Panc1 (cell line): ENCODE data around the gene ATP2B2. TPM values are rescaled to one million over a fixed set of nuclear protein-coding genes. Genes with fewer than 3 reads are reported as not detected.

Experiments
- ATAC-seq: fragments of 200-7000 bp; cut with Tn5 transposase; 2 replicates; pipeline ENCODE4 v1.9.1; 2020; ENCODE audit warnings: mild to moderate bottlenecking, moderate library complexity
- BruUV-seq: library from RNA; stranded (reverse); fragments of 400-500 nt; replicated peaks from 2 replicates; lab custom pipeline; 2021; lab: Mats Ljungman, UMichigan
- CTCF ChIA-PET: fragments of 300-600 bp; sonication (Branson Sonifier 250); formaldehyde crosslinking; loops from one replicate; lab custom pipeline; 2022; ENCODE audit warnings: antibody characterized with exemption; lab: Charles Lee
- POLR2A ChIA-PET: fragments of 300-600 bp; sonication (Branson Sonifier 250); formaldehyde crosslinking; loops from one replicate; lab custom pipeline; 2022; ENCODE audit warnings: antibody characterized with exemption; lab: Charles Lee
- DNase-seq: peaks from one replicate; pipeline ENCODE4 v3.0.0-alpha.2; 2010; ENCODE audit warnings: low read depth, low spot score
- H3K27ac ChIP-seq: 2 replicates; pipeline ENCODE4 v1.5.1; 2011; ENCODE audit warnings: mild to moderate bottlenecking, low read length, inconsistent platforms
- H3K27me3 ChIP-seq: fragments of 200-500 bp; sonication (Bioruptor generic); 2 replicates; pipeline ENCODE4 v1.6.0; 2014; ENCODE audit warnings: low read length, inconsistent platforms; ENCODE audit not compliant: control insufficient read depth, insufficient read depth
- H3K36me3 ChIP-seq: fragments of 200-500 bp; sonication (Bioruptor generic); 2 replicates; pipeline ENCODE4 v1.5.1; 2014; ENCODE audit warnings: inconsistent platforms, mild to moderate bottlenecking, low read length, moderate library complexity; ENCODE audit not compliant: control insufficient read depth, insufficient read depth
- H3K4me1 ChIP-seq: 2 replicates; pipeline ENCODE4 v1.5.1; 2011; ENCODE audit warnings: inconsistent platforms, mild to moderate bottlenecking, low read length, moderate library complexity; ENCODE audit not compliant: control insufficient read depth, insufficient read depth
- H3K4me3 ChIP-seq, 2 experiments: 2 replicates each; pipeline ENCODE4 v1.5.1; 2011 to 2012; ENCODE audit warnings: low read depth in 2 of 2, low read length in 2 of 2, mild to moderate bottlenecking in 2 of 2, inconsistent platforms in 1 of 2, moderate library complexity in 1 of 2
- H3K9me3 ChIP-seq: fragments of 200-500 bp; sonication (Bioruptor generic); 2 replicates; pipeline ENCODE4 v1.5.1; 2014; ENCODE audit warnings: low read depth, mild to moderate bottlenecking, inconsistent platforms, low read length, moderate library complexity; ENCODE audit not compliant: control insufficient read depth, insufficient read depth
- POLR2AphosphoS5 ChIP-seq: IDR thresholded peaks from 2 replicates; pipeline ENCODE4 v1.6.1; 2012; ENCODE audit warnings: mild to moderate bottlenecking, low read depth, low read length, moderate library complexity
- SIN3A ChIP-seq: IDR thresholded peaks from 2 replicates; pipeline ENCODE4 v1.6.1; 2012; ENCODE audit warnings: low read depth, mild to moderate bottlenecking, low read length, moderate library complexity, borderline replicate concordance; ENCODE audit not compliant: insufficient read depth
- TCF7L2 ChIP-seq: IDR thresholded peaks from 2 replicates; pipeline ENCODE4 v1.6.1; 2011; ENCODE audit warnings: mild to moderate bottlenecking, low read depth, low read length, inconsistent platforms
- in situ Hi-C: cut with HindIII; loops from 2 replicates; pipeline ENCODE4 v1.10.0; 2016; ENCODE audit warnings: low sequenced_read_pairs, low pct_unique_long_range_greater_than_20kb
- intact Hi-C: fragments of 100-400 bp; cut with micrococcal nuclease; formaldehyde crosslinking; loops from one replicate; pipeline ENCODE4 v1.10.0; 2022; ENCODE audit not compliant: unreplicated experiment
- total RNA-seq: library from RNA; stranded (reverse); gene quantifications from one replicate; pipeline ENCODE4 v1.2.1, GENCODE V29; 2021; ENCODE audit not compliant: unreplicated experiment
- TF ChIP-seq, protein P1 (sequence below): fragments of 450-650 bp; IDR thresholded peaks from 2 replicates; pipeline ENCODE4 v1.5.1; 2017; ENCODE audit warnings: mild to moderate bottlenecking
- TF ChIP-seq, protein P2 (sequence below), 2 experiments: IDR thresholded peaks; 2 replicates each; pipeline ENCODE4 v1.6.1; 2011 to 2012; ENCODE audit warnings: low read depth in 2 of 2, control low read depth in 1 of 2, low read length in 1 of 2, mild to moderate bottlenecking in 1 of 2, moderate library complexity in 1 of 2; ENCODE audit not compliant: insufficient read depth in 1 of 2

ATP2B2 gene
- total RNA-seq, 1 experiment from 2014 or later, result not detected

DNA sequence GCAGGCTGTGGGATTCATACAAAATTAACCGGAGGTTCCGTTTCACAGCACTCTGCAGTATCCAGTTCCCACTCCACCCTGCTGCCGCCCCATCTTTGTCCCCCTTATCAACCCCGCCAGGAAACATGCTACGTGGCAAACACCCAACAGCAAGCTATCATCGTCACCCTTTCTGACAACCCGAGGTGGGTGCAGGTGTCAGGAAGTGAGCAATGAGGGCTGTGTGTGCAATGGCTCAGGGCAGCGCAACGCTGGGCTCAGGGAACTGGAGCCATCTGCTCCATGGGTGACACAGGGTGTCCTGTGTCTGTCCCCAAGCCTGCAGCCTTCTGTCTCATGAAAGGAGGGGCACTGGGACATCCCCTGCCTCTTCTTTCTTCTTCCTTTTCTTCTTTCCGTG, 60.9 kb downstream of the ATP2B2 start:
- POLR2A ChIA-PET, result no interaction called here
- BruUV-seq, result no TSS peak
- intact Hi-C loops, result no loop called here
- H3K27me3 ChIP-seq, result no peaks in the 10 kb centered on the region; the same call in 1 of the 2 replicates
- H3K36me3 ChIP-seq, result no peaks in the 10 kb centered on the region
- TF ChIP-seq TCF7L2, result no peak
- TF ChIP-seq, protein P1, sequence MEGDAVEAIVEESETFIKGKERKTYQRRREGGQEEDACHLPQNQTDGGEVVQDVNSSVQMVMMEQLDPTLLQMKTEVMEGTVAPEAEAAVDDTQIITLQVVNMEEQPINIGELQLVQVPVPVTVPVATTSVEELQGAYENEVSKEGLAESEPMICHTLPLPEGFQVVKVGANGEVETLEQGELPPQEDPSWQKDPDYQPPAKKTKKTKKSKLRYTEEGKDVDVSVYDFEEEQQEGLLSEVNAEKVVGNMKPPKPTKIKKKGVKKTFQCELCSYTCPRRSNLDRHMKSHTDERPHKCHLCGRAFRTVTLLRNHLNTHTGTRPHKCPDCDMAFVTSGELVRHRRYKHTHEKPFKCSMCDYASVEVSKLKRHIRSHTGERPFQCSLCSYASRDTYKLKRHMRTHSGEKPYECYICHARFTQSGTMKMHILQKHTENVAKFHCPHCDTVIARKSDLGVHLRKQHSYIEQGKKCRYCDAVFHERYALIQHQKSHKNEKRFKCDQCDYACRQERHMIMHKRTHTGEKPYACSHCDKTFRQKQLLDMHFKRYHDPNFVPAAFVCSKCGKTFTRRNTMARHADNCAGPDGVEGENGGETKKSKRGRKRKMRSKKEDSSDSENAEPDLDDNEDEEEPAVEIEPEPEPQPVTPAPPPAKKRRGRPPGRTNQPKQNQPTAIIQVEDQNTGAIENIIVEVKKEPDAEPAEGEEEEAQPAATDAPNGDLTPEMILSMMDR, result no peak
- no peak for TF ChIP-seq SIN3A
- TF ChIP-seq, protein P2, sequence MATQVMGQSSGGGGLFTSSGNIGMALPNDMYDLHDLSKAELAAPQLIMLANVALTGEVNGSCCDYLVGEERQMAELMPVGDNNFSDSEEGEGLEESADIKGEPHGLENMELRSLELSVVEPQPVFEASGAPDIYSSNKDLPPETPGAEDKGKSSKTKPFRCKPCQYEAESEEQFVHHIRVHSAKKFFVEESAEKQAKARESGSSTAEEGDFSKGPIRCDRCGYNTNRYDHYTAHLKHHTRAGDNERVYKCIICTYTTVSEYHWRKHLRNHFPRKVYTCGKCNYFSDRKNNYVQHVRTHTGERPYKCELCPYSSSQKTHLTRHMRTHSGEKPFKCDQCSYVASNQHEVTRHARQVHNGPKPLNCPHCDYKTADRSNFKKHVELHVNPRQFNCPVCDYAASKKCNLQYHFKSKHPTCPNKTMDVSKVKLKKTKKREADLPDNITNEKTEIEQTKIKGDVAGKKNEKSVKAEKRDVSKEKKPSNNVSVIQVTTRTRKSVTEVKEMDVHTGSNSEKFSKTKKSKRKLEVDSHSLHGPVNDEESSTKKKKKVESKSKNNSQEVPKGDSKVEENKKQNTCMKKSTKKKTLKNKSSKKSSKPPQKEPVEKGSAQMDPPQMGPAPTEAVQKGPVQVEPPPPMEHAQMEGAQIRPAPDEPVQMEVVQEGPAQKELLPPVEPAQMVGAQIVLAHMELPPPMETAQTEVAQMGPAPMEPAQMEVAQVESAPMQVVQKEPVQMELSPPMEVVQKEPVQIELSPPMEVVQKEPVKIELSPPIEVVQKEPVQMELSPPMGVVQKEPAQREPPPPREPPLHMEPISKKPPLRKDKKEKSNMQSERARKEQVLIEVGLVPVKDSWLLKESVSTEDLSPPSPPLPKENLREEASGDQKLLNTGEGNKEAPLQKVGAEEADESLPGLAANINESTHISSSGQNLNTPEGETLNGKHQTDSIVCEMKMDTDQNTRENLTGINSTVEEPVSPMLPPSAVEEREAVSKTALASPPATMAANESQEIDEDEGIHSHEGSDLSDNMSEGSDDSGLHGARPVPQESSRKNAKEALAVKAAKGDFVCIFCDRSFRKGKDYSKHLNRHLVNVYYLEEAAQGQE (IDR thresholded peaks at IDR 0.05; ENCODE audit: insufficient read depth in 1 of 2, low read depth in 2 of 2, low read length in 1 of 2), result no peak
- no peak for TF ChIP-seq POLR2AphosphoS5
- ATAC-seq (no peak), DNase-seq (no peak)
- no peak overlapping the region for H3K27ac ChIP-seq
- no peaks in the 10 kb centered on the region for H3K9me3 ChIP-seq
- no peak overlapping the region for H3K4me3 ChIP-seq
- CTCF ChIA-PET, result no interaction called here
- in situ Hi-C loops, result no loop called here
- H3K4me1 ChIP-seq, result no peaks in the 10 kb centered on the region

DNA sequence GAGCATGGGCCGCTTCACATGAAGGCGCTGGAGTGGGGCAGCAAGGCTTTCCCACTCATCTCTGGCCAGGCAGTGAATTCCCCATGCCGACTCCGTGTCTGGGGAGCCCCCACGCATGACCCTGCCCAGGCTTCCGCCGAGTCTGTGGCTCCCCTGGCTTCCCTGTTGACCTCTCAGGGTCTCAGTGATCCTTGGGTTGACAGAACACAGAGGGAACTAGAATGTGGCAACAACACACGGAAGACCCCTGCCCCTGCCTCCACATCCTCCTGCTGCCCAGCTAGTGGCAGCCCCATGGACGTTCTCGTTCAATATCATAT, 61.3 kb downstream of the ATP2B2 start:
- POLR2A ChIA-PET, result no interaction called here
- no TSS peak for BruUV-seq
- intact Hi-C loops, result no loop called here

More for the DNA sequence above, 61.3 kb downstream of the ATP2B2 start:
- TF ChIP-seq, protein P2 (IDR thresholded peaks at IDR 0.05; ENCODE audit: insufficient read depth in 1 of 2, low read depth in 2 of 2, low read length in 1 of 2), result no peak
- TF ChIP-seq POLR2AphosphoS5 (no peak), SIN3A (no peak), TCF7L2 (no peak)
- TF ChIP-seq, protein P1, result no peak
- Histone ChIP-seq H3K27me3 (no peaks in the 10 kb centered on the region; the same call in 1 of the 2 replicates), H3K27ac (no peak overlapping the region), H3K9me3 (no peaks in the 10 kb centered on the region), H3K4me1 (no peaks in the 10 kb centered on the region), H3K36me3 (no peaks in the 10 kb centered on the region), H3K4me3 (no peak overlapping the region)
- in situ Hi-C loops, result no loop called here
- DNase-seq (no peak), ATAC-seq (no peak)
- CTCF ChIA-PET, result no interaction called here
